Keratinocyte (primary cell): ENCODE data around the gene UTS2B. TPM values are rescaled to one million over a fixed set of nuclear protein-coding genes. Genes with fewer than 3 reads are reported as not detected.

Experiments
- DNase-seq: peaks from one replicate; pipeline ENCODE4 v3.0.0-alpha.2; 2011; ENCODE audit warnings: low read depth, missing footprints, low spot score
- FAIRE-seq: peaks from 2 replicates; lab custom pipeline; 2011; peaks lifted over from hg19 to GRCh38; lab: Jason Lieb, UNC
- H2AFZ ChIP-seq: 2 replicates; pipeline ENCODE4 v1.6.0; 2012; ENCODE audit warnings: low read length, control low read depth, inconsistent platforms; ENCODE audit not compliant: control insufficient read depth
- H3K27ac ChIP-seq: 2 replicates; pipeline ENCODE4 v1.5.1; 2011; ENCODE audit warnings: low read length; ENCODE audit not compliant: control insufficient read depth, insufficient read depth
- H3K27me3 ChIP-seq: 3 replicates; pipeline ENCODE4 v1.6.0; 2011; ENCODE audit warnings: low read length; ENCODE audit not compliant: control insufficient read depth, insufficient read depth; ENCODE audit errors: extremely low read depth
- H3K36me3 ChIP-seq, 2 experiments: 2 replicates in 1 of 2; 3 replicates in 1 of 2; pipeline ENCODE4 v1.5.1; 2011; ENCODE audit warnings: low read length in 2 of 2, mild to moderate bottlenecking in 1 of 2; ENCODE audit not compliant: control insufficient read depth in 2 of 2, insufficient read depth in 2 of 2; ENCODE audit errors: extremely low read depth in 1 of 2
- H3K4me1 ChIP-seq: 3 replicates; pipeline ENCODE4 v1.5.1; 2011; ENCODE audit warnings: low read length; ENCODE audit not compliant: control insufficient read depth, insufficient read depth; ENCODE audit errors: extremely low read depth
- H3K4me2 ChIP-seq: 3 replicates; pipeline ENCODE4 v1.6.0; 2011; ENCODE audit warnings: low read depth, low read length; ENCODE audit not compliant: control insufficient read depth, insufficient read depth; ENCODE audit errors: extremely low read depth
- H3K4me3 ChIP-seq, 3 experiments: fragments of 200-600 bp in 1 of 3; sonication (generic) in 1 of 3; 2 replicates in 2 of 3; 3 replicates in 1 of 3; pipeline ENCODE4 v1.5.1; 2011 to 2016; ENCODE audit warnings: low read length in 3 of 3, mild to moderate bottlenecking in 3 of 3, control low read depth in 2 of 3, inconsistent platforms in 1 of 3, low read depth in 1 of 3, mixed read lengths in 1 of 3, mixed run types in 1 of 3, moderate library complexity in 1 of 3; ENCODE audit not compliant: control insufficient read depth in 2 of 3, insufficient read depth in 2 of 3; ENCODE audit errors: extremely low read depth in 1 of 3
- H3K79me2 ChIP-seq: 2 replicates; pipeline ENCODE4 v1.6.0; 2012; ENCODE audit warnings: low read length; ENCODE audit not compliant: control insufficient read depth, insufficient read depth
- H3K9ac ChIP-seq: 3 replicates; pipeline ENCODE4 v1.6.0; 2011; ENCODE audit warnings: low read length; ENCODE audit not compliant: control insufficient read depth, insufficient read depth; ENCODE audit errors: extremely low read depth
- H3K9me1 ChIP-seq: 3 replicates; pipeline ENCODE4 v1.6.0; 2011; ENCODE audit warnings: low read length; ENCODE audit not compliant: control insufficient read depth, insufficient read depth; ENCODE audit errors: extremely low read depth
- H3K9me3 ChIP-seq: 2 replicates; pipeline ENCODE4 v1.5.1; 2012; ENCODE audit warnings: low read depth, low read length; ENCODE audit not compliant: control insufficient read depth
- H4K20me1 ChIP-seq: 3 replicates; pipeline ENCODE4 v1.6.0; 2011; ENCODE audit warnings: low read length; ENCODE audit not compliant: control insufficient read depth, insufficient read depth; ENCODE audit errors: extremely low read depth
- EZH2 ChIP-seq: IDR thresholded peaks from one replicate; pipeline ENCODE4 v1.6.1; 2012; ENCODE audit warnings: inconsistent platforms, mild to moderate bottlenecking, low read length, moderate library complexity
- dilution Hi-C: fragments of 300-500 bp; cut with MboI; formaldehyde crosslinking; loops from one replicate; pipeline ENCODE4 v1.7.0; 2020; ENCODE audit warnings: low sequenced_read_pairs; ENCODE audit not compliant: extremely low pct_ligation_motif_present
- polyA plus RNA-seq, 5 experiments: library from polyadenylated mRNA; depleted of rRNA in 3 of 5; stranded (reverse) in 3 of 5; stranded (forward) in 1 of 5; unstranded in 1 of 5; fragments of >200 nt; gene quantifications; 1 replicate in 1 of 5; 2 replicates in 3 of 5; 3 replicates in 1 of 5; pipeline versions ENCODE4 v1.2.1 to v1.2.3, GENCODE V29; 2011 to 2012; ENCODE audit warnings: missing spikeins in 2 of 5, low read depth in 1 of 5, low replicate concordance in 1 of 5
- TF ChIP-seq, protein P1 (sequence below), 3 experiments: IDR thresholded peaks in 1 of 3; conservative IDR thresholded peaks in 1 of 3; optimal IDR thresholded peaks in 1 of 3; 2 replicates in 2 of 3; 3 replicates in 1 of 3; pipeline versions ENCODE3 to v1.5.1; 2011; ENCODE audit warnings: low read length in 3 of 3, mild to moderate bottlenecking in 3 of 3, moderate library complexity in 2 of 3, control low read depth in 1 of 3, inconsistent platforms in 1 of 3; ENCODE audit not compliant: insufficient read depth in 2 of 3; ENCODE audit errors: extremely low read depth in 1 of 3

The UTS2B gene
- polyA plus RNA-seq, 1 donor (not counting 4 experiments of a cell fraction or from before 2014, with no cell fraction given) = not detected

DNA sequence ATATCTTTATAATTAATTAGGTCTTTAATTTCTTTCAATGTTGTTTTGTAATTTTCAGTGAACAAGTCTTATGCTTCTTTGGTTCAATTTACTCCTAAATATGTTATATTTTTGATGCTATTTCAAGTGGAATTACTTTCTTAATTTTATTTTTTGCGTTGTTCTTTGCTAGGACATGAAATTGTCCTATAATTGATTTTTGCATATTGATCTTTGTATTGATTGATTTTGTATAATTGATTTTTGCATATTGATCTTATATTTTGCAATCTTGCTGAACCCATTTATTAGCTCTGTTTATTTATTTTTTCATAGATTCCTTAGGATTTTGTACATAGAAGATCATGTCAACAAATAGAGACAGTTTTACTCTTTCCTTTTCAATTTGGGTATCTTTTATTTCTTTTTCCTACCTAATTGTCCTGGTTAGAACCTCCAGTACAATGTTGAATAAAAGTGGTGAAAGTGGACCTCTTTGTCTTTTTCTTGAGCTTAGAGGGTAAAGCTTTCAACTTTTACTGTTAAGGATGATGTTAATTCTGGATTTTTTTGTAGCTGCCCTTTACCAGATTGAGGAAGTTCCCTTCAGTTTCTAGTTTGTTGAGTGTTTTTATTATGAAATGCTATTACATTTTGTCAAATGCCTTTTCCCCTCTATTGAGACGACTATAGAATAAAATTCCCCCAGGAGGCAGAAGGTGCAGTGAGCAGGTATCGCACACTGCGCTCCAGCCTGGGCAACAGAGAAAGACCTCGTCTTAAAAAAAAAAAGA lies 37.9 kb downstream of the UTS2B start:
- Histone ChIP-seq H3K27ac (no peak overlapping the region), H3K9me3 (no peaks in the 10 kb centered on the region), H3K4me2 (no peak overlapping the region), H3K4me1 (no peaks in the 10 kb centered on the region), H2AFZ (no peak overlapping the region), H3K79me2 (no peaks in the 10 kb centered on the region), H3K27me3 (no peaks in the 10 kb centered on the region), H4K20me1 (no peaks in the 10 kb centered on the region), H3K9ac (no peak overlapping the region), H3K4me3 (no peak overlapping the region), H3K36me3 (no peaks in the 10 kb centered on the region), H3K9me1 (no peaks in the 10 kb centered on the region)
- dilution Hi-C loops = no loop called here
- TF ChIP-seq EZH2 = no peak
- TF ChIP-seq, protein P1, sequence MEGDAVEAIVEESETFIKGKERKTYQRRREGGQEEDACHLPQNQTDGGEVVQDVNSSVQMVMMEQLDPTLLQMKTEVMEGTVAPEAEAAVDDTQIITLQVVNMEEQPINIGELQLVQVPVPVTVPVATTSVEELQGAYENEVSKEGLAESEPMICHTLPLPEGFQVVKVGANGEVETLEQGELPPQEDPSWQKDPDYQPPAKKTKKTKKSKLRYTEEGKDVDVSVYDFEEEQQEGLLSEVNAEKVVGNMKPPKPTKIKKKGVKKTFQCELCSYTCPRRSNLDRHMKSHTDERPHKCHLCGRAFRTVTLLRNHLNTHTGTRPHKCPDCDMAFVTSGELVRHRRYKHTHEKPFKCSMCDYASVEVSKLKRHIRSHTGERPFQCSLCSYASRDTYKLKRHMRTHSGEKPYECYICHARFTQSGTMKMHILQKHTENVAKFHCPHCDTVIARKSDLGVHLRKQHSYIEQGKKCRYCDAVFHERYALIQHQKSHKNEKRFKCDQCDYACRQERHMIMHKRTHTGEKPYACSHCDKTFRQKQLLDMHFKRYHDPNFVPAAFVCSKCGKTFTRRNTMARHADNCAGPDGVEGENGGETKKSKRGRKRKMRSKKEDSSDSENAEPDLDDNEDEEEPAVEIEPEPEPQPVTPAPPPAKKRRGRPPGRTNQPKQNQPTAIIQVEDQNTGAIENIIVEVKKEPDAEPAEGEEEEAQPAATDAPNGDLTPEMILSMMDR (optimal IDR thresholded peaks at IDR 0.05 in 1 of 3, IDR thresholded peaks at IDR 0.05 in 1 of 3, conservative IDR thresholded peaks at IDR 0.05 in 1 of 3; ENCODE audit: extremely low read depth in 1 of 3, insufficient read depth in 2 of 3, low read length in 3 of 3) = no peak
- FAIRE-seq (no peak), DNase-seq (no peak)

DNA sequence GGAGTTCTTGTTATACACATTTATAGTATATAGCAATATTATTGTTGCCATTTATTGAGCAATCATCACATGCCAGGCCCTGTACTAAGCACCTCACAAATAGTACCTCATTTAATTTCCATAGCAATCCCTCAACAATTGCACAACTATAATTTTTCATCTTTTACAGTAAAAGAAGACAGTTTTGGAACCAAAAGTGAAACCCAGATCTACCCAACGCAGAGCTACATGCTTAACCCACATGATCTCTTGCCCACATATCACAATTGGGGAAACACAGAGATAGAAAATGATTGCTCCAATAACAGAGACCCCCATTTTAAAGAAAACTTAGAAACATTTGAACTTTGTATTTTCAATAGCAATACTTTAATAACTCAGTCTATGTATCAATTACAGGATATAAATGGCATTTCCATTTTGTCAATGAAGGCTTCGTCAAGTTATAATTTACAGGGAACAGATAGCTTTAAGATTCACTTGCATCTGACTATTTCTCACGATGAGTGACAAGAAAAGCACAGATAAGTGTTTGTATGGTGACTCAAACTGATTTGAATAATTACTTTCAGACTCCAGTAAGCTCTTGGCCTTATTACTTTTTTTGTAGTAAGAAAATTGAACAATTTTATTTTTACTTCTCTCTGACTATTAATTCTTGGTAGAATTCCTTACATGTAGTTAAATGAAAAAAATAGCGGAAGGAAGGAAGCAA lies 39.9 kb downstream of the UTS2B start:
- no peak for DNase-seq
- no peak overlapping the region for H3K4me2 ChIP-seq
- H3K4me3 ChIP-seq = no peak overlapping the region
- H3K36me3 ChIP-seq = no peaks in the 10 kb centered on the region
- no peak overlapping the region for H2AFZ ChIP-seq
- H3K27me3 ChIP-seq = no peaks in the 10 kb centered on the region
- dilution Hi-C loops = no loop called here
- H3K79me2 ChIP-seq = no peaks in the 10 kb centered on the region
- H3K27ac ChIP-seq = no peak overlapping the region
- TF ChIP-seq EZH2 = no peak
- TF ChIP-seq, protein P1 (optimal IDR thresholded peaks at IDR 0.05 in 1 of 3, IDR thresholded peaks at IDR 0.05 in 1 of 3, conservative IDR thresholded peaks at IDR 0.05 in 1 of 3; ENCODE audit: extremely low read depth in 1 of 3, insufficient read depth in 2 of 3, low read length in 3 of 3) = no peak
- no peaks in the 10 kb centered on the region for H4K20me1 ChIP-seq
- no peak for FAIRE-seq
- no peaks in the 10 kb centered on the region for H3K4me1 ChIP-seq
- H3K9me1 ChIP-seq = no peaks in the 10 kb centered on the region
- no peaks in the 10 kb centered on the region for H3K9me3 ChIP-seq
- no peak overlapping the region for H3K9ac ChIP-seq
